ENCODE measurements around the gene MARCHF5.
"Not testable (repeated sequence)": the region's sequence is repeated elsewhere in the genome, so short reads cannot be mapped to it uniquely, and the experiment has no call there.

The MARCHF5 gene

DNA sequence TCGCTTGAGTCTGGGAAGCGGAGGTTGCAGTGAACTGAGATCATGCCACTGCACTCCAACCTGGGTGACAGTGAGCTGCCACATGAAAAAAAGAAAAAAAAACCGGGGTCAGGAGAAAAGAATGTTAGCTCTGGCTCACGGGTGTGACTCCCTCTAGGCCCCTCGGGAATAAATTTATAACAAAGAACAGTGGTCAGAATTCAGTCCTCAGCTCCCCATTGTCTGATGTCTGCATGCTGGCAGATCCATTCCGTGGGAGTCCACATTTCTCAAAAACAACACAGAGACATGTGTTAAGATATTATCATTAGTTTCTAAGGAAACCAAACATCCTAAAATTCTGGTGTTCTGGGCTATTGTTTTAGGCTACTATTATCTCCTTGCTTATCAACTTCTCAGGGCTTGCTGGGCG lies 90.6 kb downstream of the MARCHF5 start:
- TF ChIP-seq JUND (IDR thresholded peaks at IDR 0.05; ENCODE audit: low read depth) = no peak
- DNase-seq (ENCODE audit: low read depth in 1 of 2, low spot score in 1 of 2) = no peak
- in situ Hi-C loops (cut with HindIII; ENCODE audit: low pct_unique_long_range_greater_than_20kb, low sequenced_read_pairs) = no loop called here

DNA sequence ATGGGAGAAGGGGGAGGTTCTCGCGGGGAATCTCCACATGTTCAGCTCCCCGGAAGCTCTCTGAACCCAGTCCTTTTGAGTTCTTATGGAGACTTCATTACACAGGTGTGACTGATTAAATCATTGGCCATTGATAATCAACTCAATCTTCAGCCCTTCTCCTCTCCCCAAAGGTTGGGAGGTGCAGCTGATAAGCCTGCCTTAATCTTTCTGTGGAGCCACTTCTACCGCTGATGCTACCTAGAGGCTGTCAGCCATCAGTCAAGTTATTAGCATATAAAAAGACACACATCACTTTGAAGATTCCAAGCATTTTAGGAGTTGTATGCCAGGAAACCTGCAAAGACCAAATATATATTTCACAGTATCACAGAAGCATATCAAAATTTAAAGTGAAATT lies 91.7 kb downstream of the MARCHF5 start:
- DNase-seq (ENCODE audit: low read depth in 1 of 2, low spot score in 1 of 2) = no peak
- TF ChIP-seq JUND (IDR thresholded peaks at IDR 0.05; ENCODE audit: low read depth) = no peak
- in situ Hi-C loops (cut with HindIII; ENCODE audit: low pct_unique_long_range_greater_than_20kb, low sequenced_read_pairs) = no loop called here

DNA sequence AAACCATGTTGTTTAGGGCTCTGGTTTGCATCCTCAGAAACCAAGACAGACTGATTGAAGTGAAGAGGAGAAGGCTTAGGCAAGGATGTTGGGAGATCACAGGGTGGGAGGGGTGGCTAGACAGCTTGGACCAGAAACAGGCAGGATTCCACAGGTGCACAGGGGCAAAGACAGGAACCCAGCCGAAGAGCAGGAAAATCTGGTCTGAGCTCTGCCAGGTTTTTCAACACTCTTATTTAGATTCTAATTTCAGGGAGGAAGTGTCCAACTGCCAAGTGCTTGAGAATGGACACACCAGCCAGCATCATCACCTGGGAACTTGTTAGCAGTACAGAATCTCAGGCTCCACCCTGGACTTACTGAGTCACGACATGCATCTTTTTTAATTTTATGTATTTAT lies 93.8 kb downstream of the MARCHF5 start:
- TF ChIP-seq JUND (IDR thresholded peaks at IDR 0.05; ENCODE audit: low read depth) = no peak
- DNase-seq (ENCODE audit: low read depth in 1 of 2, low spot score in 1 of 2) = peak in 1 of 2 experiments; percentile 73
- in situ Hi-C loops (cut with HindIII; ENCODE audit: low pct_unique_long_range_greater_than_20kb, low sequenced_read_pairs) = no loop called here

DNA sequence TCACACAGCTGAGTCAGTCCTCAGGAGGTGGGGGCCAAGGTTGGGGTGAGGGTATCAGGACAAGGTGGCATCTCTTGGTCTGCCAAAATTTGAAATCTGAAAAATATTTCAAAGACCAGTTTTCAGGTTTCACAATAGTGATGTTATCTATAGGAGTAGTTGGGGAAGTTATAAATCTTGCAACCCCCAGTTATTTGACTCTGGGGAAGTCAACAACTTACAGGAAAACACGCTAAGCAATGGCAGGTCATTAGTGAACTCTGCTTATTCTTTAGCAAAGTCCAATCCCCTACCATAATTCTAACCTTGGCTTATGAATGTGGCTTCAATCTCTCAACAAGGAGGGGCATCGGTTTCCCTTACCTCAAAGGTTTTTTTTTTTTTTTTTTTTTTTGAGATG lies 94.9 kb downstream of the MARCHF5 start:
- in situ Hi-C loops (cut with HindIII; ENCODE audit: low pct_unique_long_range_greater_than_20kb, low sequenced_read_pairs) = no loop called here
- no peak for DNase-seq (ENCODE audit: low read depth in 1 of 2, low spot score in 1 of 2)
- no peak for TF ChIP-seq JUND (IDR thresholded peaks at IDR 0.05; ENCODE audit: low read depth)

GRCh38 chr10:92387289-92387940 lies 96.4 kb downstream of the MARCHF5 start:
- DNase-seq (ENCODE audit: low read depth in 1 of 2, low spot score in 1 of 2) = peak; percentile 35 to 86
- no peak for TF ChIP-seq JUND (IDR thresholded peaks at IDR 0.05; ENCODE audit: low read depth)
- in situ Hi-C loops (cut with HindIII; ENCODE audit: low pct_unique_long_range_greater_than_20kb, low sequenced_read_pairs) = no loop called here

GRCh38 chr10:92393173-92393572 lies 102.2 kb downstream of the MARCHF5 start:
- in situ Hi-C loops (cut with HindIII; ENCODE audit: low pct_unique_long_range_greater_than_20kb, low sequenced_read_pairs) = not testable (repeated sequence)

DNA sequence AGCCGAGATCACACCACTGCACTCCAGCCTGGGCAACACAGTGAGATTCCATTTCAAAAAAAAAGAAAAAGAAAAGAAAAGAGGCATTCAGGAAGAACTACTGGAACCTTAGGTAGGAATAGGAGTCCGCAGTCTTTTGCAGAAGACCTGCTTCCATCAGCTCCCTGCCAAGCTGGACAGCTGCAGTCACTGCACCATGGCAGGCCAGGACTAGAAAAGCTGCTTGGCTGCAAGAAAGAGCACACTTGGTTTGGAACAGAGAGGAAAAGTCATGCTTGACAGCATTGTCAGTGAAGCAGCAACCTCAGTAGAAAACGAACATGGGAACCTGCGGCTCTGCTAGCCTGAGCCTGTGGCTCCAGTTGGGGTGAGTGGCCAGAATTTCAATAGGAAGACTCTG lies 104.3 kb downstream of the MARCHF5 start:
- TF ChIP-seq JUND (IDR thresholded peaks at IDR 0.05; ENCODE audit: low read depth) = no peak
- in situ Hi-C loops (cut with HindIII; ENCODE audit: low pct_unique_long_range_greater_than_20kb, low sequenced_read_pairs) = no loop called here
- no peak for DNase-seq (ENCODE audit: low read depth in 1 of 2, low spot score in 1 of 2)

More at GRCh38 chr10:92393173-92393572, 102.2 kb downstream of the MARCHF5 start:
- DNase-seq (ENCODE audit: low read depth in 1 of 2, low spot score in 1 of 2) = not testable (repeated sequence)

GRCh38 chr10:92402234-92402633 lies 111.3 kb downstream of the MARCHF5 start:
- in situ Hi-C loops (cut with HindIII; ENCODE audit: low pct_unique_long_range_greater_than_20kb, low sequenced_read_pairs); DNase-seq (ENCODE audit: low read depth in 1 of 2, low spot score in 1 of 2): not testable (repeated sequence)

Data from T47D (cell line).